Islet precursor cell (in vitro differentiated cells): ENCODE data around the gene NEIL3.

Experiments used
- DNase-seq: peaks from one replicate; pipeline ENCODE4 v3.0.0-alpha.2; 2018

The NEIL3 gene

DNA sequence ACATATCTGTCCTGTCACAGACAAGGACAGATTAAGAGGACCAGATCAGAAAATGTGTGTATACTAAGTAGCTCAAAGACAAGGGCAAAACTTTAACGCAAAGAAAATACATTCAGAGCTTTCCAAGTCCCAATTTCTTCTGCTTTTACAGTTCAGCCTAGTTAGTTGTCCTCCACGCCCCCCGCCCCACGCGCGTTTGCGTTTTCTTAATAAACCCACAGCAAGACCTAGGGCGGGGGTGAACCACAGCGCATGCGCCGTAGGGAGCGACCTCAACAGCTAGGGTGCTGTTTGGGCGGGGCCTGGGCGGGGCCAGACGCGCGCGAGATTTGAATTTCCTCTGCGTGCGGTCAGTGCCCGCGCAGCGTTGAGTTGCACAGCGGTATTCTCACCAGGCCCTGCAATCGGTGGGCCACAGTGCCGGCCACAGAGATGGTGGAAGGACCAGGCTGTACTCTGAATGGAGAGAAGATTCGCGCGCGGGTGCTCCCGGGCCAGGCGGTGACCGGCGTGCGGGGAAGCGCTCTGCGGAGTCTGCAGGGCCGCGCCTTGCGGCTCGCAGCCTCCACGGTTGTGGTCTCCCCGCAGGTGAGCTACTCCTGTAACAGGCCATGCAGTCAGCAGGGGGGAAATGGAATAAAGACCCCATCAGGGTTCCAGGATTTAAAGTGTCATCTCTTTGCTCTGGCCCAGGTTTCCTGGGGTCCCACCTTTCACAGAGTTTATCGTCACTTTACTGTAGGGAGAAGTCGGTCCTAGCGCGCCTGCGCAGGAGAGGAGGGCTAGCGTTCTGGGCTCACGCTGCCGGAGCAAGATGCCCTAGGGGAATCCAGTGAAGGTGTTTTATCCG is at the start of gene NEIL3:
TSS of gene NEIL3 (plus strand) at position 353 of the 850 bp plus-strand sequence. CDS start at position 433, 80 bp downstream.
- DNase-seq: peak; percentile 93

- no peak for DNase-seq
These were observed 45.9 kb upstream of the NEIL3 start for GRCh38 chr4:177263818-177264217.

DNA sequence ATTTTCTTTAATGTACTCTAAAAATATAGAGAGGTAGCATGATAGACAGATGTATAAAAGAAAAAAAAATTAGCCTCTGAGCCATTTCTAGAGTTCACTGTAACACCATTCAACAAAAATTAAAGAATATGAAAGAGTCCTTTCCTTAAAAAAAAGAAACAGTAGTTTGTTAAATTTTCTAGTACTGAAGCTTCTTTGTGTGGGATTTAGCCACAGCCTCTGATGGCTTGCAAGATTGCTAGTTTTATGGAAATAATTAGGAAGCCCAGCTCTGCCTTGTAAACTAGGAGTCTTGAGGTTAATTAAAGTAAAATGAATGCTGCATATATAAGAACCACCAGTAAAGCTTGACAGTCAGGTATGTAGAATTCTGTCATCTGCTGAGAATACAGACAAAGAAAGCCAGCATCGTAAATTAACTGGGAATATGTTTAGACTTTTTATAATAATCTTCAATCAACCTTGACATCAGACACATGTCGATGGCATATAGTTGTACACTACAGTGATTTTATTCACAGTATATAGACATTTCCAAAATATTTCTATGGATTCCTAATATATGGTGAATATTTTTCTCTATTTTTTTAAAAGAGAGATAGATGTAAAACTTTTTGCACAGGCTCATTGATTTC is 44.8 kb upstream of the NEIL3 start:
- no peak for DNase-seq

DNA sequence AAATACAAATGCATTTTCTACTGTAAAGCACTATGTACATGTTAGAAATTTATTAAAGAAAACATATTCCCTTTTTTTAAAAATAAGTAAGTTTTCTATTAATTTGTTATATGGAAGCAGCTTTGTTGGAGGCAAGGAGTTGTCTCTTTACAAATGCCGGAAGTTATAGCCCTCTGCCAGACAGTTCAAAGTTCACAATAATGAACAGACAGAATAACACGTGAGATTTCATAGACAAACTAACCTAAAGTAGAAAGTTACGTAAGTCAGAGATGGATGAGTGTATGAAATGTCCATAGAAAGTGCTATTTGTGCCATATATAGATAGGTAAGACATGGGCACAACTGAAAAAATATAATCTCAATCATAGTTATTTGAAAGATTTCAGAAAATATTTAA is 43.9 kb upstream of the NEIL3 start:
- DNase-seq: no peak

- DNase-seq: no peak
These were observed 43.2 kb upstream of the NEIL3 start for GRCh38 chr4:177266506-177266905.

- no peak for DNase-seq
These were observed 41.8 kb upstream of the NEIL3 start for GRCh38 chr4:177267911-177268310.

DNA sequence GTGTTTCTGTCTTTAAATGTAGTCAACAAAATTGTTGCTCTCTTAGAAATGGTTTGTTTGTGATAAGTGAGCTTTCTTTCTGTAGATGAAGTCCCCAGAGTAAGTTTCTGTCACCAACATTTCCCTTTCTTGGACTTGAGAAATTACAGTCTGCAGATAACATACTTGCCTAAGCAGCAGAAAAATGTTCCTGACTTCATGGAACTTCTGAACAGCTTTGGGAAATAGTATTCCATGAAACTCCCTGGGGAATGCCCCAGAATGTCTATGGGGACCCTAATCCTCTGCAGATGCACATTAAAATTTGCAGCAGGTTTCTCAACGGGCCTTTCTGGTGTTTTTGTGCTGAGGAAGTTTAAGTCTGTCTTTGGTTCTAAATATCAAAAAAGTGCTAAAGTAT is 38.6 kb upstream of the NEIL3 start:
- no peak for DNase-seq

DNA sequence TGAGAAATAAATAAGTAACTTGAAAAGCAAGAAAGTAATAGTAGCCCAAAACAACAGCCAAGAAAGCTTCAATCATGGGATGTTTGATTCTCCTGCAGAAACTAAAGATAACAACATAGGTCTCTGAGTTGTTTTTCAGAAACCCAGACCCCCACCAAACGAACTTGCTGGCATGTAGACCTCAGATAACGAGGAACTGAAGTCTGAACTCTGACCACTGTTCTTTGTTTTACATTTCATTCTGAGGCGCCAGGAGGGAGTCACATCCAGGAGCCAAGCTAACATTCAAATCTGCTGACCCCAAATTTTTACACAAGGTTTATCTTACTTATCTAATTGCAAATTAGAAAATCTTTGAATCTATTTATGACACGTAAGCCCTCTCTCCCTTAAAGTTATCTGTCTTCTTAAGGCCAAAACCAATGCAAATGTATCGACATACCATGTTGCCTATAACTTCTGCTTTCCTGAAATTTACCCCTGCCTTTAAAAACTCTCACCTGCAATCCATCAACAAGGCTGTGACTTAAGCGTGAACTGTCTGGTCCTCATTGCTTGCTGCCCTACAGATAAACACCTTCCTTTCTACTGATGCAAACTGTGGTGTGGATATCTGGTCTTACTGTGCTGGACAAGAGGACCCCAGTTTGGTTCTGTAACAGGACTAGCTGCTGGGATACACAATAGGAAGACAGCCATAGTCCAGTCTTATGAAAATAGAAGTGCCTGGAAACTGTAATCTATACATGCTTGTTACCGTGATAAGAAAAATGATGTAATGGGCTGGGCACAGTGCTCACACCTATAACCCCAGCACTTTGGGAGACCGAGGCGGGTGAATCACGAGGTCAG is 37.5 kb upstream of the NEIL3 start:
- DNase-seq: no peak

GRCh38 chr4:177275999-177276398 is 33.7 kb upstream of the NEIL3 start:
- no peak for DNase-seq

DNA sequence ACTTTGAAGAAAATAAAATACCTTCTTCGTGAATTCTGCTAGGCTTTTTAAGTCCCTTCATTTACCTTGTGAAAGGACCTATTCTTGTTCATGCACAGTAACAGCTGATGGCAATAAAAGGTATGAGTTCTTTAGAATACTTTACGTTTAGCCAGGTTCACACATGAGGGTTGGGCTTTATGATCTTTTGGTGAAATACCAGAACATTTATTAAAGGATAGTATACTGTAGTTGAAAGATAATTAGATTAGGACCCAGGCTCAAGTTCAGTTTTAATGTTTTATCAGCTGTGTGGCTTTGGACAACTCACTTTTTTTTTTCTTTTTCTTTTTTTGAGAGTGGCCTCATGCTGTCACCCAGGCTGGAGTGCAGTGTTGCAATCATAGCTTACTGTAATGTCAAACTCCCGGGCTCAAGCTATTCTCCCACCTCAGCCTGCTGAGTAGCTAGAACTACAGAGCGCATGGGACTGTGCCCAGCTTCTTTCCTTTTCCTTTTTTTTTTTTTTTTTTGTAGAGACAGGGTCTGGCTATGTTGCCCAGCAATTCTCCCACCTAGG is 28.2 kb upstream of the NEIL3 start:
- DNase-seq: no peak

GRCh38 chr4:177282284-177282835 is 27.3 kb upstream of the NEIL3 start:
- DNase-seq: no peak

DNA sequence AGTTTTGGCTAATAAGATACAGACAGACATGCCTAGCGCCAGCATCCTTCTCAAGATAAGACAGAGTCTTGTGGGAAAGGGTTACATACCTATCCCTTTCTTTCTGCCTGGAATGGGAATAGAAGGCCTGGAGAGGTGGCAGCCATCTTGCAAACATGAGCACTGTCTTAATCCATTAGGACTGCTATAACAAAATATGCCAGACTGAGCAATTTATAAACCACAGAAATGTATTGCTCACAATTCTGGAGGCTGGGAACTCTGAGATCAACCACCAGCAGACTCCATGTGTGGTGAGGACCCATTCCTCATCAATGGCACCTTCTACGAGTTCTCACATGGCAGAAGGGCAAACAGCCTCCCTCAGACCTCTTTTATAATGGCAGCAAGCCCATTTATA is 26.5 kb upstream of the NEIL3 start:
- no peak for DNase-seq

DNA sequence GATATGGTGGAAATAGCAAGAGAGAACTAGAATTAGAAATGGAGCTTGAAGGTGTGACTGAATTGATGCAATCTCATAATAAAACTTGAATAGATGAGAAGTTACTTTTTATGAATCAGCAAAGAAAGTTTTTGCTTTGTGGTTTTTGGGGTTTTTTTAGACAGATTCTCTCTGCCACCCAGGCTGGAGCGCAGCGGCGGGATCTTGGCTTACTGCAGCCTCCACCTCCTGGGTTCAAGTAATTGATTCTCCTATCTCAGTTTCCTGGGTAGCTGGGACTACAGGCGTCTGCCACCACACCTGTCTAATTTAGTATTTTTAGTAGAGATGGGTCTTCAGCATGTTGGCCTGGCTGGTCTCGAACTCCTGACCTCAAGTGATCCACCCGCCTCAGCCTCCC is 23.7 kb upstream of the NEIL3 start:
- DNase-seq: no peak

DNA sequence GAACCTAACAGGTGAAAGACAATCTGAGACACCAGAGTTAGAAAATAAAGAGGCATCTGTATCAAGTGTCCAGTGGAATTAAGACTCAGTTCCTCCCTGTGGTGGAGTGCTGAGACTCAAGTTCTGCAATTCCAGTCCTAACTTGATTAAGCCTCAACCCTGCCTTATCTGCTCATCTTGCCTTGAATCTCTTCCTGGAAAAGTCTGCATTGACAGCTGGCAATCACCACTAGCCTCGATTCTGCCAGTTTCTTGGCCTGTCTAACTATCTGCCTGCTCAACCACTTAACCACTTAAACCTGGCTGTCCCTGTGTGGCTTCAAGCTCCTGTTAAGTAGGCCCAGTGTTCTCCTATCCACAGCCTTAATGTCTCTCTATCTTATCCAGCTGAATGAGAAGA is 22.4 kb upstream of the NEIL3 start:
- no peak for DNase-seq

DNA sequence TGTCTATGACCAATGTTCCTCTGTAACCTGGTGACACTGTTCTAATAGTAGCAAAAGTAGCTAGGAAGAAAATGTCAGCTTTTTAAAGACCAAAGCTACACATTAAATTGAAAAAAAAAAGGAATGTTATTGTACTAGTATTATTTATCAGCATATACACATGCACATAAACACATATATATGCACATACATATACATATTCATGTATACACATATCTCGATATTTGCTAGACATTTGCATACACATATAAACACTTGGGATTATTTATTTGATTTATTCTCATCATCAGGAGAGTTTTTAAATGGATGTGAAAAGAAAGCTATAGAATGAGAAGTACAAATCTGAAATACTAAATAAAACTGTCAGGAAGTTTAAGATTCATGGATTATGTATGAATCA is 21.3 kb upstream of the NEIL3 start:
- no peak for DNase-seq

DNA sequence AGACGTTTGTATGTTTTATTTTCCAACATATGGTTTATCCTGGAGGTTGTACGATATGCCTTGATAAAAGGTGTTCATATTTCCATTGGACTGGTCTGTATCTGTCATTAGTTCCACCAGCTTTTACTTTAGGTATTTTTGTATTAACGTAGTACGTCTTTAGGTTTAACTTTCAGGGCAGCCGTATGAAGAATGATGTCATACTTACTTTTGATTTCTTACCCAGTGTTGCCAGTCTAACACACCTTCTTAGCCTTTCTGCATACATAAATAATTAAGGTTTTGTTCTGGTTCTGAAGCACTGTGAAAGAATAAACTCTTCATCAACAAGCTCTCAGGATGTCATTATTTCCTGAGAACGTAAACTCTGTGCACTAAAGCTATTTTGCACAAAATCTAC is 18.9 kb upstream of the NEIL3 start:
- DNase-seq: no peak

DNA sequence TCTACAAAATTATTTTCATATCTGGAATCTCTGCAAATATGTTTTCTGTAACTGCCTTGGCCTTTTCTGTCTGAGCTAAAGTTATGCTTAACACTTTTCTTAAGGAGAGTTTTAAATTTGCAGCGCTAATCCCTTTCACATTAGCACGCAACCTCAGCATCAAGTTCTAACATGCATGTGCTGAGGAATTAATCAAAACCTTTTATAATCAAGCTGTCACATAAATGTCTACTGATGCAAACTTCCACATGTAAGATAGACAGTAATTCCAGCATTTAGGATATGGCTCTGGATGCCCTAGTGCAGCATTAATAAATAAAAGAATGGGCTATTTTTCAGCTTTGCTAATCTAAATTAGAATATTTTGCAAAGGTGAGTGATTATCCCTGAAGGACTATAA is 17.5 kb upstream of the NEIL3 start:
- no peak for DNase-seq

- DNase-seq: no peak
These were observed 16.3 kb upstream of the NEIL3 start for GRCh38 chr4:177293208-177294033.

- no peak for DNase-seq
These were observed 11.8 kb upstream of the NEIL3 start for GRCh38 chr4:177297785-177298391.

- no peak for DNase-seq
These were observed 8.5 kb upstream of the NEIL3 start for GRCh38 chr4:177301126-177301639.

DNA sequence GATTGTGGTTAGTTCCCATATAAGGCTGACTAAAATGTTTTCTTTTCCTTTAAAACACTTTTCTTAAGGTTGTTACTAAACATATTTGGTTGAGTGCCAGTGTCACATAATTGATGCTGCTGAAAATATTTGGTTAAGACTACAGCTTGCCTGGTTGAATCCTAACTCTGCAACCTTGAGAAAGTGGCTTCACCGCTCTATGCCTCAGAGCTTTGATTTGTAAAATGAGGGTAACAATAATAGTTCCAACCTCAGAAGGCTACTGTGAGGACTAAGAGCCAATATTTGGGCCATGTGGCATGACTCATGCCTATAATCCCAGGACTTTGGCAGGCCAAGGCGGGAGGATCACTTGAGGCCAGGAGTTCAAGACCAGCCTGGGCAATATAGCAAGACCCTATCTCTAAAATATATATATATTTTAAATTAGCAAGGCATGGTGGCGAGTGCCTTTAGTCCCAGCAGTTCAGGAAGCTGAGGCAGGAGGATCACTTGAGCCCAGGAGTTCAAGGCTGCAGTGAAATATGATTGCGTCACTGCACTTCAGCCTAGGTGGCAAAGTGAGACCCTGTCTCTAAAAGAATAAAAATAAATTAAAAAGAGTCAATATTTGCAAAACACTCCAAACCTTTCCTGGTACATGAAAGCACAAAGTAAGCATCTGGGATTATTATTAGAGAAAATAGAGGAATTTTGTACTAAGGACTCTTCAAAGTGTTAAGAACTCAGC is 7.1 kb upstream of the NEIL3 start:
- no peak for DNase-seq
